Neural progenitor cell (in vitro differentiated cells): Measurements from ENCODE around the gene ZNF423.

ENCODE experiments used
- CTCF ChIP-seq: fragments of 200-600 bp; sonication (generic); IDR thresholded peaks from 2 replicates; pipeline ENCODE4 v1.5.1; 2017; ENCODE audit warnings: antibody characterized with exemption, mild to moderate bottlenecking
- EZH2 ChIP-seq: fragments of 200-600 bp; sonication (generic); IDR thresholded peaks from 2 replicates; pipeline ENCODE4 v1.6.1; 2017; ENCODE audit warnings: antibody characterized with exemption, mild to moderate bottlenecking, moderate library complexity

- TF ChIP-seq CTCF = no peak
- TF ChIP-seq EZH2 = no peak
These were observed 251.3 kb downstream of the ZNF423 start for GRCh38 chr16:49604602-49605001.
